Activated CD4-positive, alpha-beta memory T cell treated with anti-CD3 and anti-CD28 coated beads, Interleukin-2, amount 10 ng/mL, durations not matched to agents 7 days and 5 days (primary cell): Measurements from ENCODE around the gene ZFYVE19. TPM values are rescaled to one million over a fixed set of nuclear protein-coding genes. Genes with fewer than 3 reads are reported as not detected.

ENCODE experiments used
- CTCF ChIA-PET: fragments of 350-600 bp; sonication (Branson Sonifier 250); formaldehyde crosslinking; loops from one replicate; lab custom pipeline; 2021; ENCODE audit warnings: antibody characterized with exemption, inconsistent platforms; lab: Charles Lee
- POLR2A ChIA-PET: fragments of 350-600 bp; sonication (Branson Sonifier 250); formaldehyde crosslinking; loops from one replicate; lab custom pipeline; 2021; ENCODE audit warnings: antibody characterized with exemption; lab: Charles Lee
- DNase-seq: peaks from one replicate; pipeline ENCODE4 v3.0.0-alpha.2; 2020
- H3K27ac Mint-ChIP-seq: one replicate; pipeline ENCODE4 v1.8.0; 2021; ENCODE audit warnings: mild to moderate bottlenecking, mixed read lengths
- H3K27me3 Mint-ChIP-seq: one replicate; pipeline ENCODE4 v1.8.0; 2021; ENCODE audit warnings: mixed read lengths
- H3K36me3 Mint-ChIP-seq: one replicate; pipeline ENCODE4 v1.8.0; 2021; ENCODE audit warnings: low read depth, mixed read lengths
- H3K4me1 Mint-ChIP-seq: one replicate; pipeline ENCODE4 v1.8.0; 2021; ENCODE audit warnings: mixed read lengths
- H3K4me3 Mint-ChIP-seq: one replicate; pipeline ENCODE4 v1.8.0; 2021; ENCODE audit warnings: mild to moderate bottlenecking, mixed read lengths
- H3K9me3 Mint-ChIP-seq: one replicate; pipeline ENCODE4 v1.8.0; 2021; ENCODE audit warnings: mixed read lengths
- total RNA-seq, 2 experiments: library from RNA; stranded (reverse); gene quantifications; one replicate each; pipeline ENCODE4 v1.2.3, GENCODE V29; 2021

ZFYVE19 gene
- total RNA-seq, 2 experiments from 2014 or later: 27.2 to 29.8 TPM

DNA sequence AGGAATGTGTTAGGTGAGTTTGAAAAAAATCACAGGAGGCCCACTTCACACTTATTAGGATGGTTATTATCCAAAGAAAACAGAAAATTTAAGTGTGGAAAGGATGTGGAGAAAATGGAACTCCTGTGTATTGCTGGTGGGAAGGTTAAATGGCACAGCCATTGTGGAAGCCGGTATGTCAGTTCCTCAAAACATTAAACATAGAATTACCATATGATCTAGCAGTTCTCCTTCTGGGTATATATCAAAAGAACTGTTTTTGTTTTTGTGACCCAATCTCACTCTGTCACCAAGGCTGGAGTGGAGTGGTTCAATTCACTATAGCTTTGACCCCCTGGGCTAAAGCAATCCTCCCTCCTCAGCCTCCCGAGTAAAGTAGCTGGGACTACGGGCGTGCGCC is 10.4 kb upstream of the ZFYVE19 start:
- no peak overlapping the region for H3K4me3 Mint-ChIP-seq
- H3K9me3 Mint-ChIP-seq: no peaks in the 10 kb centered on the region
- H3K27me3 Mint-ChIP-seq: no peaks in the 10 kb centered on the region
- no peak for DNase-seq
- H3K4me1 Mint-ChIP-seq: peaks cover 17% of the 10 kb centered on the region
- H3K27ac Mint-ChIP-seq: no peak overlapping the region
- ChIA-PET POLR2A (interaction anchor here (2.1 kb wide), 1 partner anchor 10 kb away, joined by 7 read pairs; the partner anchor contains the start of genes DNAJC17 and ZFYVE19), CTCF (interaction anchor here (1.6 kb wide), 1 partner anchor 14 kb away, joined by 5 read pairs; no protein-coding TSS in a partner anchor)
- peaks cover 32% of the 10 kb centered on the region for H3K36me3 Mint-ChIP-seq

GRCh38 chr15:40799523-40799922 is 7.4 kb upstream of the ZFYVE19 start:
- no peaks in the 10 kb centered on the region for H3K27me3 Mint-ChIP-seq
- ChIA-PET CTCF (interaction anchor here (1.6 kb wide), 1 partner anchor 17 kb away, joined by 5 read pairs; no protein-coding TSS in a partner anchor), POLR2A (no interaction called here)
- H3K4me1 Mint-ChIP-seq: peaks cover 12% of the 10 kb centered on the region
- no peaks in the 10 kb centered on the region for H3K9me3 Mint-ChIP-seq
- no peak for DNase-seq
- peaks cover 22% of the 10 kb centered on the region for H3K36me3 Mint-ChIP-seq
- no peak overlapping the region for H3K4me3 Mint-ChIP-seq
- no peak overlapping the region for H3K27ac Mint-ChIP-seq

- Mint-ChIP-seq H3K36me3 (peaks cover 14% of the 10 kb centered on the region), H3K4me3 (no peak overlapping the region), H3K27me3 (no peaks in the 10 kb centered on the region), H3K4me1 (peaks cover 24% of the 10 kb centered on the region), H3K9me3 (no peaks in the 10 kb centered on the region), H3K27ac (no peak overlapping the region)
- DNase-seq: no peak
- ChIA-PET POLR2A (no interaction called here), CTCF (interaction anchor here (0.7 to 1.3 kb wide), 2 partner anchors 21 to 52 kb away, joined by 4 to 5 read pairs; no protein-coding TSS in a partner anchor)
Observed at GRCh38 chr15:40803076-40803475, 3.8 kb upstream of the ZFYVE19 start.

DNA sequence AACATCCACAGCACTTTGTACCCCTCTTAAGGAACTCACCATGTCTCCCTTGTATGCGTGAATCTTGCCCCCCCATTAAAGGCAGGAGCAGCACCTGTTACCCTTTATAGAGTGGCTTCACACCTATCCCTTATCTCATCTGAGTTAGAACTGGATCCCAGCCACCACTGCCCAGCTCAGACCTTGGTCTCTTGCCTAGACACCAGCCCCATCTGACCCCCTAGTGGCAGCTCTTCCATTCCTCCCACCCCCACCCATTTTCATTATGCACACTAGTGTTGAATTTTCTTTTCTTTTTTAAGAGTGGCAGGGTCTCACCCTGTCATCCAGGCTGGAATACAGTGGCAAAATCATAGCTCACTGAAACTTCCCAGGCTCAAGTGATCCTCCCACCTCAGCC is 3.2 kb upstream of the ZFYVE19 start:
- ChIA-PET CTCF (interaction anchor here (0.6 kb wide), 1 partner anchor 148 kb away, joined by 4 read pairs; no protein-coding TSS in a partner anchor), POLR2A (interaction anchor here (0.7 kb wide), 1 partner anchor 1315 kb away, joined by 3 read pairs; no protein-coding TSS in a partner anchor)
- peaks cover 27% of the 10 kb centered on the region for H3K4me1 Mint-ChIP-seq
- no peaks in the 10 kb centered on the region for H3K9me3 Mint-ChIP-seq
- no peak overlapping the region for H3K27ac Mint-ChIP-seq
- H3K27me3 Mint-ChIP-seq: no peaks in the 10 kb centered on the region
- no peak for DNase-seq
- peaks cover 8% of the 10 kb centered on the region for H3K36me3 Mint-ChIP-seq
- no peak overlapping the region for H3K4me3 Mint-ChIP-seq

GRCh38 chr15:40806672-40807027 is 239 bp upstream of the ZFYVE19 start:
- DNase-seq: no peak
- ChIA-PET POLR2A (interaction anchor here (0.8 to 2.3 kb wide), 11 partner anchors 10 to 111 kb away, joined by 3 to 15 read pairs (median 4); partner anchors contain the start of genes C15orf62 and RAD51), CTCF (interaction anchor here (0.7 to 4.0 kb wide), 13 partner anchors 20 to 1079 kb away, joined by 3 to 16 read pairs (median 3); partner anchors contain the start of genes GCHFR, RAD51 and VPS18)
- peak overlapping the region; percentile 95 for H3K27ac Mint-ChIP-seq
- peaks cover 28% of the 10 kb centered on the region for H3K4me1 Mint-ChIP-seq
- H3K27me3 Mint-ChIP-seq: no peaks in the 10 kb centered on the region
- H3K9me3 Mint-ChIP-seq: no peaks in the 10 kb centered on the region
- H3K36me3 Mint-ChIP-seq: peaks cover 3% of the 10 kb centered on the region
- H3K4me3 Mint-ChIP-seq: peak overlapping the region; percentile 91

GRCh38 chr15:40807888-40808461 is 1.1 kb downstream of the ZFYVE19 start:
- ChIA-PET CTCF (interaction anchor here (0.6 to 4.0 kb wide), 9 partner anchors 22 to 237 kb away, joined by 3 to 16 read pairs (median 3); partner anchors contain the start of genes GCHFR and VPS18), POLR2A (interaction anchor here (1.2 to 2.3 kb wide), 8 partner anchors 11 to 113 kb away, joined by 3 to 15 read pairs (median 5); partner anchors contain the start of genes C15orf62 and RAD51)
- no peaks in the 10 kb centered on the region for H3K9me3 Mint-ChIP-seq
- H3K27ac Mint-ChIP-seq: peak overlapping the region; percentile 95
- no peaks in the 10 kb centered on the region for H3K36me3 Mint-ChIP-seq
- H3K4me1 Mint-ChIP-seq: peaks cover 25% of the 10 kb centered on the region
- peak overlapping the region; percentile 91 for H3K4me3 Mint-ChIP-seq
- no peak for DNase-seq
- no peaks in the 10 kb centered on the region for H3K27me3 Mint-ChIP-seq

DNA sequence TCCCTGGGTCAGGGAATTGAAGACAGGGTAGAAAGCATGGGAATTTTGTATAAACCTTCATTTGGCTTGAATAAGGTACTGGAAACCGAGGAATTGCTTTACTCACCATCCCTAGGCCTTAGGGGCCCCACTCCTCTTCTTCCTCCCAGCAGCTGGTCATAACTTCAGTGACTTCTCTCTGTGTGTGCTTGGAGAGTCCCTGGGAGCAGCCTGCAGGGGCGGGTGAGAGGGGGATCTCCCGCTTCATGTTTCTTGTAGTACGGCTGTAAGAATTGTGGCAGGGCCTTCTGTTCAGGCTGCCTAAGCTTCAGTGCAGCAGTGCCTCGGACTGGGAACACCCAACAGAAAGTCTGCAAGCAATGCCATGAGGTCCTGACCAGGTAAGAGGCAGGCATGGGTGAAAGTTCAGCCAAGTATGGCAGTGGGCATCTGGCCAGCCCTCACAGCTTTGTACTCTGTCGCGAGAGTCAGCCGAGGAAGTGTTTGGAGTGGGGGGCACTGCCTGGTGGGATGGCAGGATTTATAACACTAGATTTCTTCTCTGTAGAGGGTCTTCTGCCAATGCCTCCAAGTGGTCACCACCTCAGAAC is 2.1 kb downstream of the ZFYVE19 start:
- H3K9me3 Mint-ChIP-seq: no peaks in the 10 kb centered on the region
- no peak for DNase-seq
- peaks cover 5% of the 10 kb centered on the region for H3K36me3 Mint-ChIP-seq
- no peak overlapping the region for H3K27ac Mint-ChIP-seq
- H3K4me3 Mint-ChIP-seq: peak overlapping the region; percentile 91
- CTCF ChIA-PET: no interaction called here
- POLR2A ChIA-PET: no interaction called here
- H3K27me3 Mint-ChIP-seq: no peaks in the 10 kb centered on the region
- H3K4me1 Mint-ChIP-seq: peaks cover 25% of the 10 kb centered on the region

DNA sequence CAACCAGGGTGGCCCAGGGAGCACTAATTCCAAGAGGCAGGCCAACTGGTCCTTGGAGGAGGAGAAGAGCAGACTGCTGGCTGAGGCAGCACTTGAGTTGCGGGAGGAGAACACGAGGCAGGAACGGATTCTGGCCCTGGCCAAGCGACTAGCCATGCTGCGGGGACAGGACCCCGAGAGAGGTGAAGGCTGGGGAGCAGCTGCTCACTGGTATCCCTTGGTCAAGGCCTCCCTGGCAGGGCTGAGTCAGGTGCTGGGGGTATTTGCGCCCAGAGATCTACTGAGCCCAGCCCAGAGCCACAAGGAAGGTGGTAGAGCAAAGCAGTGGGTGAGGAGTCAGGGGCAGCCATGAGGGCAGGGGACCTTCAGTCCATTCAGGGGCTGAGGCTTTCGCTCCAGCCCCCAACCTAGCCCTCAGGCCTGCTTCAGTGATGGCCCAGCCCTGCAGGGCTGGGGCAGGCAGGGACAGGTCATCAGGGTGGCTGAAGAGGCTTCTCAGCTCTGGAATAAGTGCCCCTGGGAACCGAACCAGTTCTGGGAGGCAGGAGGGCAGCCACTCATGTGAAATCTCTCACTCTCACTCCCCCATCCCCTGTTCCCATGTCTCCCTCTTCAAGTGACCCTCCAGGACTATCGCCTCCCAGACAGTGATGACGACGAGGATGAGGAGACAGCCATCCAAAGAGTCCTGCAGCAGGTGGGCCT is 6.0 kb downstream of the ZFYVE19 start:
- Mint-ChIP-seq H3K36me3 (peaks cover 17% of the 10 kb centered on the region), H3K27me3 (no peaks in the 10 kb centered on the region), H3K4me1 (peaks cover 14% of the 10 kb centered on the region), H3K9me3 (no peaks in the 10 kb centered on the region), H3K4me3 (no peak overlapping the region), H3K27ac (no peak overlapping the region)
- ChIA-PET POLR2A (no interaction called here), CTCF (interaction anchor here (0.5 to 1.1 kb wide), 2 partner anchors 45 to 279 kb away, joined by 3 to 5 read pairs; no protein-coding TSS in a partner anchor)
- no peak for DNase-seq

GRCh38 chr15:40815042-40815698 is 8.3 kb downstream of the ZFYVE19 start:
- Mint-ChIP-seq H3K9me3 (no peaks in the 10 kb centered on the region), H3K4me1 (no peaks in the 10 kb centered on the region), H3K27me3 (no peaks in the 10 kb centered on the region), H3K4me3 (no peak overlapping the region), H3K36me3 (peaks cover 17% of the 10 kb centered on the region), H3K27ac (no peak overlapping the region)
- ChIA-PET CTCF (interaction anchor here (0.7 kb wide), 1 partner anchor 43 kb away, joined by 3 read pairs; no protein-coding TSS in a partner anchor), POLR2A (no interaction called here)
- no peak for DNase-seq

GRCh38 chr15:40819048-40819447 is 12.2 kb downstream of the ZFYVE19 start:
- Mint-ChIP-seq H3K36me3 (peaks cover 12% of the 10 kb centered on the region), H3K27ac (no peak overlapping the region), H3K9me3 (no peaks in the 10 kb centered on the region), H3K27me3 (peaks cover 1% of the 10 kb centered on the region), H3K4me1 (peaks cover 2% of the 10 kb centered on the region), H3K4me3 (no peak overlapping the region)
- DNase-seq: no peak
- ChIA-PET CTCF (interaction anchor here (0.6 kb wide), 1 partner anchor 33 kb away, joined by 5 read pairs; no protein-coding TSS in a partner anchor), POLR2A (no interaction called here)

DNA sequence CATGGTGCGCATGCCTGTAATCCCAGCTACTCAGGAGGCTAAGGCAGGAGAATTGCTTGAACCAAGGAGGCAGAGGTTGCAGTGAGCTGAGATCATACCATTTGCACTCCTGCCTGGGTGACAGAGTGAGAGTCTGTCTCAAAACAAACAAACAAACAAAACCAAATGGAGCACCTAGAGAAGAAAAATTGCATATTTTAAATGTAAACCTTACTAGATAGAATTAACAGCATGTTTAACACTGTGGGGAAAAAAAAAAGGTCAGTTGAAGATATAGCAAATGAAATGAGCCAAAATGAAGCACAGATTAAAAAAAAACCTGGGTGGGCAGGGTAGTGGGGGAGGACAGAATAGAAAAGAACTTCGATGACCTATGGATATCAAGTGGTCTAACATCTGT is 14.3 kb downstream of the ZFYVE19 start:
- ChIA-PET POLR2A (no interaction called here), CTCF (no interaction called here)
- peaks cover 2% of the 10 kb centered on the region for H3K4me1 Mint-ChIP-seq
- H3K27ac Mint-ChIP-seq: no peak overlapping the region
- H3K27me3 Mint-ChIP-seq: peaks cover 6% of the 10 kb centered on the region
- H3K4me3 Mint-ChIP-seq: no peak overlapping the region
- no peaks in the 10 kb centered on the region for H3K9me3 Mint-ChIP-seq
- no peaks in the 10 kb centered on the region for H3K36me3 Mint-ChIP-seq
- DNase-seq: no peak

DNA sequence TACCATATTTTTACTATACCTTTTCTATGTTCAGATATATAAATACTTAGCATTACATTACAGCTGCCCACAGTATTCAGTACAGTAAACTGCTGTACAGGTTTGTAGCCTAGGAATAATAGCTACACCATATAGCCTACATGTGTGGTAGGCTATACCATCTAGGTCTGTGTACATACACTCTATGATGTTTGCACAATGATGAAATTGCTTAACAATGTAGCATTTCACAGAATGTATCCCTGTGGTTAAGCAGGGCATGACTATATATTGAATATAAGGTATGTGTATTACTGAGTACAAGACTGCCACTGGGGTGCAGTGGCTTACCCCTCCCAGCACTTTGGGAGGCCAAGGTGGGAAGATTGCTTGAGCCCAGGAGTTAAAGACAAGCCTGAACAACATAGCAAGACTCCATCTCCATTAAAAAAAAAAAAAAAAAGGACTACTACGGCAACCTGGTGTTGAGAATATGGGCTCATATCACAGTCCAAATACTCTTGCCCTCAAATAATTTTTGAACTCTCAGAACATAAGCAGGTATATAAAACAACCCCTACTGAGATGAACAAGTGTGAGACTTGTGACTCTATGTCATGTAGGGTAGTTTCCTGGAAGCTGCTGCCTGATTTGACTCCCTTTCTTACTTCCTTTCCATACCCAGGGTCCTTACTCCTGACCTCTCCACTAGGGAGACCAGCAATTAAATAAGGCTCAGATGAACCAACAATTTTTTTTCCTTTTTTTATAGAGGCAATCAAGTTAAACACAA is 16.9 kb downstream of the ZFYVE19 start:
- no peak overlapping the region for H3K4me3 Mint-ChIP-seq

More for the DNA sequence above, 16.9 kb downstream of the ZFYVE19 start:
- no peaks in the 10 kb centered on the region for H3K9me3 Mint-ChIP-seq
- DNase-seq: no peak
- ChIA-PET CTCF (no interaction called here), POLR2A (no interaction called here)
- no peaks in the 10 kb centered on the region for H3K36me3 Mint-ChIP-seq
- H3K27ac Mint-ChIP-seq: no peak overlapping the region
- peaks cover 14% of the 10 kb centered on the region for H3K27me3 Mint-ChIP-seq
- H3K4me1 Mint-ChIP-seq: peaks cover 2% of the 10 kb centered on the region
